ENCODE results near the gene VTI1B. TPM values are rescaled to one million over a fixed set of nuclear protein-coding genes. Genes with fewer than 3 reads are reported as not detected.

VTI1B gene
- total and polyA plus RNA-seq, 10 of the 15 experiments (the other 5 are each of a cell fraction or from before 2014, with no cell fraction given), result 15.0 to 117 (median 50.5) TPM

GRCh38 chr14:67619446-67620216 lies 54.8 kb downstream of the VTI1B start, which contains the start of gene ARG2 (continued):
- TF ChIP-seq, protein P1, sequence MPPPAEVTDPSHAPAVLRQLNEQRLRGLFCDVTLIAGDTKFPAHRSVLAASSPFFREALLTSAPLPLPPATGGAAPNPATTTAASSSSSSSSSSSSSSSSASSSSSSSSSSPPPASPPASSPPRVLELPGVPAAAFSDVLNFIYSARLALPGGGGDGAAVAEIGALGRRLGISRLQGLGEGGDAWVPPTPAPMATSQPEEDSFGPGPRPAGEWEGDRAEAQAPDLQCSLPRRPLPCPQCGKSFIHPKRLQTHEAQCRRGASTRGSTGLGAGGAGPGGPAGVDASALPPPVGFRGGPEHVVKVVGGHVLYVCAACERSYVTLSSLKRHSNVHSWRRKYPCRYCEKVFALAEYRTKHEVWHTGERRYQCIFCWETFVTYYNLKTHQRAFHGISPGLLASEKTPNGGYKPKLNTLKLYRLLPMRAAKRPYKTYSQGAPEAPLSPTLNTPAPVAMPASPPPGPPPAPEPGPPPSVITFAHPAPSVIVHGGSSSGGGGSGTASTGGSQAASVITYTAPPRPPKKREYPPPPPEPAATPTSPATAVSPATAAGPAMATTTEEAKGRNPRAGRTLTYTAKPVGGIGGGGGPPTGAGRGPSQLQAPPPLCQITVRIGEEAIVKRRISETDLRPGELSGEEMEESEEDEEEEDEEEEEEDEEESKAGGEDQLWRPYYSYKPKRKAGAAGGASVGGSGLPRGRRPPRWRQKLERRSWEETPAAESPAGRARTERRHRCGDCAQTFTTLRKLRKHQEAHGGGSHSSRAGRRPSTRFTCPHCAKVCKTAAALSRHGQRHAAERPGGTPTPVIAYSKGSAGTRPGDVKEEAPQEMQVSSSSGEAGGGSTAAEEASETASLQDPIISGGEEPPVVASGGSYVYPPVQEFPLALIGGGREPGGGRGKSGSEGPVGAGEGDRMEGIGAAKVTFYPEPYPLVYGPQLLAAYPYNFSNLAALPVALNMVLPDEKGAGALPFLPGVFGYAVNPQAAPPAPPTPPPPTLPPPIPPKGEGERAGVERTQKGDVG (CRISPR knock-in tag; IDR thresholded peaks at IDR 0.05), result peak; percentile 71
- no peak for TF ChIP-seq BMI1 (IDR thresholded peaks at IDR 0.05; ENCODE audit: borderline replicate concordance)
- no peak for TF ChIP-seq EZH2 (IDR thresholded peaks at IDR 0.05; ENCODE audit: borderline replicate concordance, control insufficient read depth, low read depth, low read length)
- TF ChIP-seq CBFB (IDR thresholded peaks at IDR 0.05; ENCODE audit: low read depth), result no peak
- peak; percentile 64; the same call in 1 of the 2 replicates for TF ChIP-seq HDGF (IDR thresholded peaks at IDR 0.05)
- TF ChIP-seq ZNF622 (IDR thresholded peaks at IDR 0.05), result no peak
- peak; percentile 51 for TF ChIP-seq RELA (IDR thresholded peaks at IDR 0.05; ENCODE audit: borderline replicate concordance, partially characterized antibody)
- peak; percentile 96 for TF ChIP-seq JUND (IDR thresholded peaks at IDR 0.05; ENCODE audit: low read depth, low read length)
- TF ChIP-seq, protein P2, sequence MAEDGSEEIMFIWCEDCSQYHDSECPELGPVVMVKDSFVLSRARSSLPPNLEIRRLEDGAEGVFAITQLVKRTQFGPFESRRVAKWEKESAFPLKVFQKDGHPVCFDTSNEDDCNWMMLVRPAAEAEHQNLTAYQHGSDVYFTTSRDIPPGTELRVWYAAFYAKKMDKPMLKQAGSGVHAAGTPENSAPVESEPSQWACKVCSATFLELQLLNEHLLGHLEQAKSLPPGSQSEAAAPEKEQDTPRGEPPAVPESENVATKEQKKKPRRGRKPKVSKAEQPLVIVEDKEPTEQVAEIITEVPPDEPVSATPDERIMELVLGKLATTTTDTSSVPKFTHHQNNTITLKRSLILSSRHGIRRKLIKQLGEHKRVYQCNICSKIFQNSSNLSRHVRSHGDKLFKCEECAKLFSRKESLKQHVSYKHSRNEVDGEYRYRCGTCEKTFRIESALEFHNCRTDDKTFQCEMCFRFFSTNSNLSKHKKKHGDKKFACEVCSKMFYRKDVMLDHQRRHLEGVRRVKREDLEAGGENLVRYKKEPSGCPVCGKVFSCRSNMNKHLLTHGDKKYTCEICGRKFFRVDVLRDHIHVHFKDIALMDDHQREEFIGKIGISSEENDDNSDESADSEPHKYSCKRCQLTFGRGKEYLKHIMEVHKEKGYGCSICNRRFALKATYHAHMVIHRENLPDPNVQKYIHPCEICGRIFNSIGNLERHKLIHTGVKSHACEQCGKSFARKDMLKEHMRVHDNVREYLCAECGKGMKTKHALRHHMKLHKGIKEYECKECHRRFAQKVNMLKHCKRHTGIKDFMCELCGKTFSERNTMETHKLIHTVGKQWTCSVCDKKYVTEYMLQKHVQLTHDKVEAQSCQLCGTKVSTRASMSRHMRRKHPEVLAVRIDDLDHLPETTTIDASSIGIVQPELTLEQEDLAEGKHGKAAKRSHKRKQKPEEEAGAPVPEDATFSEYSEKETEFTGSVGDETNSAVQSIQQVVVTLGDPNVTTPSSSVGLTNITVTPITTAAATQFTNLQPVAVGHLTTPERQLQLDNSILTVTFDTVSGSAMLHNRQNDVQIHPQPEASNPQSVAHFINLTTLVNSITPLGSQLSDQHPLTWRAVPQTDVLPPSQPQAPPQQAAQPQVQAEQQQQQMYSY (CRISPR knock-in tag; IDR thresholded peaks at IDR 0.05), result peak; percentile 77
- no peak for TF ChIP-seq POLR2AphosphoS2 (IDR thresholded peaks at IDR 0.05; ENCODE audit: low read depth, low read length)
- 0 out of 4 replicates have a peak, but pooled peaks of 1 of the 2 experiments have one; percentile 5 for TF ChIP-seq IKZF2 (IDR thresholded peaks at IDR 0.05)
- peak; percentile 57 to 87; a peak in 3 of 4 replicates for TF ChIP-seq BHLHE40 (IDR thresholded peaks at IDR 0.05; ENCODE audit: borderline replicate concordance in 1 of 2, low read depth in 2 of 2, low read length in 1 of 2)
- TF ChIP-seq PAX8 (IDR thresholded peaks at IDR 0.05), result no peak
- TF ChIP-seq ATF2 (IDR thresholded peaks at IDR 0.05; ENCODE audit: low read length), result peak; percentile 81
- peak; percentile 59; the same call in 1 of the 2 replicates for TF ChIP-seq RB1 (IDR thresholded peaks at IDR 0.05; ENCODE audit: borderline replicate concordance)
- TF ChIP-seq IKZF1 (conservative IDR thresholded peaks at IDR 0.05), result peak; percentile 58
- peak; percentile 57; the same call in 1 of the 2 replicates for TF ChIP-seq ZNF687 (IDR thresholded peaks at IDR 0.05)

All from GM12878 (cell line).